ENCODE data around the gene MYMK.

MYMK gene

GRCh38 chr9:133468374-133468773, 56.4 kb downstream of the MYMK start:
- DNase-seq (ENCODE audit: low read depth in 2 of 2), result no peak

- no peak for DNase-seq (ENCODE audit: low read depth in 2 of 2)
These were observed 57.7 kb downstream of the MYMK start for GRCh38 chr9:133467101-133467500.

GRCh38 chr9:133465984-133466383, 58.8 kb downstream of the MYMK start:
- no peak for DNase-seq (ENCODE audit: low read depth in 2 of 2)

- DNase-seq (ENCODE audit: low read depth in 2 of 2), result no peak
These were observed 60.1 kb downstream of the MYMK start for GRCh38 chr9:133464638-133465037.
